Activated CD8-positive, alpha-beta T cell treated with anti-CD3 and anti-CD28 coated beads for 36 hours (primary cell): ENCODE measurements around the gene SSBP3. TPM values are rescaled to one million over a fixed set of nuclear protein-coding genes. Genes with fewer than 3 reads are reported as not detected.
"Not testable (repeated sequence)": the region's sequence is repeated elsewhere in the genome, so short reads cannot be mapped to it uniquely, and the experiment has no call there.

Experiments used
- ATAC-seq: fragments of 200-7000 bp; cut with Tn5 transposase; one replicate; pipeline ENCODE4 v1.10.0; 2021; ENCODE audit warnings: mild to moderate bottlenecking, moderate library complexity
- CTCF ChIA-PET: fragments of 350-600 bp; sonication (Branson Sonifier 250); formaldehyde crosslinking; loops from one replicate; lab custom pipeline; 2021; ENCODE audit warnings: antibody characterized with exemption; lab: Charles Lee
- POLR2A ChIA-PET: fragments of 350-600 bp; sonication (Branson Sonifier 250); formaldehyde crosslinking; loops from one replicate; lab custom pipeline; 2021; ENCODE audit warnings: antibody characterized with exemption; lab: Charles Lee
- DNase-seq: peaks from one replicate; pipeline ENCODE4 v3.0.0-alpha.2; 2020
- H3K27ac Mint-ChIP-seq: one replicate; pipeline ENCODE4 v1.8.0; 2021; ENCODE audit warnings: mild to moderate bottlenecking, mixed read lengths
- H3K27me3 Mint-ChIP-seq: one replicate; pipeline ENCODE4 v1.8.0; 2021; ENCODE audit warnings: mixed read lengths
- H3K36me3 Mint-ChIP-seq: one replicate; pipeline ENCODE4 v1.8.0; 2021; ENCODE audit warnings: low read depth, mixed read lengths
- H3K4me1 Mint-ChIP-seq: one replicate; pipeline ENCODE4 v1.8.0; 2021; ENCODE audit warnings: low read depth, mixed read lengths
- H3K4me3 Mint-ChIP-seq: one replicate; pipeline ENCODE4 v1.8.0; 2021; ENCODE audit warnings: mild to moderate bottlenecking, moderate library complexity, mixed read lengths
- H3K9me3 Mint-ChIP-seq: one replicate; pipeline ENCODE4 v1.8.0; 2021; ENCODE audit warnings: mixed read lengths
- CTCF ChIP-seq: fragments of 200-600 bp; IDR thresholded peaks from one replicate; pipeline ENCODE4 v1.8.0; 2022; ENCODE audit warnings: antibody characterized with exemption, mild to moderate bottlenecking
- intact Hi-C: fragments of 100-400 bp; cut with micrococcal nuclease; formaldehyde crosslinking; loops from one replicate; pipeline ENCODE4 v1.10.0; 2022
- total RNA-seq, 2 experiments: library from RNA; stranded (reverse); gene quantifications; one replicate each; pipeline ENCODE4 v1.2.3, GENCODE V29; 2021

The SSBP3 gene
- total RNA-seq, 2 experiments from 2014 or later: 62.6 to 67.8 TPM

GRCh38 chr1:54234284-54234683 lies 171.9 kb downstream of the SSBP3 start:
- no peaks in the 10 kb centered on the region for H3K27me3 Mint-ChIP-seq
- no peak overlapping the region for H3K27ac Mint-ChIP-seq
- TF ChIP-seq CTCF: no peak
- peaks cover 20% of the 10 kb centered on the region for H3K4me1 Mint-ChIP-seq
- ChIA-PET CTCF (no interaction called here), POLR2A (no interaction called here)
- no peaks in the 10 kb centered on the region for H3K9me3 Mint-ChIP-seq
- no peak overlapping the region for H3K4me3 Mint-ChIP-seq
- ATAC-seq (no peak), DNase-seq (no peak)
- H3K36me3 Mint-ChIP-seq: peaks cover 23% of the 10 kb centered on the region
- intact Hi-C loops: no loop called here

DNA sequence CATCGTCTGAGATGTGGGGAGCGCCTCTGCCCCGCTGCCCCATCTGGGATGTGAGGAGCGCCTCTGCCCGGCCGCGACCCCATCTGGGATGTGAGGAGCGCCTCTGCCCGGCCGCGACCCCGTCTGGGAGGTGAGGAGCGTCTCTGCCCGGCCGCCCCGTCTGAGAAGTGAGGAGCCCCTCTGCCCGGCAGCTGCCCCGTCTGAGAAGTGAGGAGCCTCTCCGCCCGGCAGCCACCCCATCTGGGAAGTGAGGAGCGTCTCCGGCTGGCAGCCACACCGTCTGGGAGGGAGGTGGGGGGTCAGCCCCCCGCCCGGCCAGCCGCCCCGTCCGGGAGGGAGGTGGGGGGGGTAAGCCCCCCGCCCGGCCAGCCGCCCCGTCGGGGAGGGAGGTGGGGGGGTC lies 173.0 kb downstream of the SSBP3 start:
- H3K9me3 Mint-ChIP-seq, H3K27me3 Mint-ChIP-seq, CTCF ChIA-PET, H3K4me3 Mint-ChIP-seq, ATAC-seq, H3K27ac Mint-ChIP-seq, POLR2A ChIA-PET, intact Hi-C loops, DNase-seq: not testable (repeated sequence)
- H3K4me1 Mint-ChIP-seq: peaks cover 24% of the 10 kb centered on the region
- H3K36me3 Mint-ChIP-seq: peaks cover 23% of the 10 kb centered on the region

DNA sequence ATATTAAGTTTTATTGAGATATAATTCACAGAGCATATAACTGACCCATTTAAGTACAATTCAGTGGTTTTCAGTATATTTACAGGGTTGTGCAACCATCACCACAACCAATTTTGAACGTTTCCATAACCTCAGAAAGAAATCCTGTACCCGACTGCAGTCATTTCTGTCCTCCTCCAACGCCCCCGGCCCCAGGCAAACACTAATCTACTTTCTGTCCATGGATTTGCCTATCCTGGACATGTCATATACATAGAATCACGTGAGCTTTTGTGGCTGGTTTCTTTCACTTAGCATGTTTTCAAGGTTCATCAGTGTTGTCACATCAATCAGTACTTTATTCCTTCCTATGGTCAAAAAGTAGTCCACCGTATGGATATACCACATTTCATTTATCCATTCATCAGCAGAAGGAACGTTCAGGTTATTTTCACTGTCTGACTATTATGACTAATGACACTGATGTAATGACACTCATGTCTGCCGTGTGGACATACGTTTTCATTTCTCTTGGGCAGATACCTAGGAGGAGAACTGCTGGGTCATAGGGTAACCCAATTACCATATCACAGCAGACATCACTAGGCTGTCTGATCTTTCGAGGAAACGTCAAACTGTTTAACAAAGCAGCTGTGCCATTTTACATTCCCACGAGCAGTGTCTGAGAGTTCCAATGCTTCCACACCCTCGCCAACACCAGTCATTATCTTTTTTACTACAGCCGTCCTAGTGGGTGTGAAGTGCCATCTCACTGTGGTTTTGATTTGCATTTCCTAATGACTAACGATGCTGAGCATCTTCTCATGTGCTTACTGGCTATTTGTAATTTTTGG lies 175.5 kb downstream of the SSBP3 start:
- ChIA-PET POLR2A (interaction anchor here (1.2 kb wide), 3 partner anchors 8 to 12 kb away, joined by 3 to 4 read pairs (median 4); no protein-coding TSS in a partner anchor), CTCF (no interaction called here)
- Mint-ChIP-seq H3K36me3 (peaks cover 18% of the 10 kb centered on the region), H3K27me3 (no peaks in the 10 kb centered on the region), H3K9me3 (no peaks in the 10 kb centered on the region), H3K4me1 (peaks cover 31% of the 10 kb centered on the region), H3K4me3 (no peak overlapping the region), H3K27ac (peak overlapping the region; percentile 64)
- intact Hi-C loops: no loop called here
- ATAC-seq: peak; percentile 59
- TF ChIP-seq CTCF: no peak
- DNase-seq: peak; percentile 63

DNA sequence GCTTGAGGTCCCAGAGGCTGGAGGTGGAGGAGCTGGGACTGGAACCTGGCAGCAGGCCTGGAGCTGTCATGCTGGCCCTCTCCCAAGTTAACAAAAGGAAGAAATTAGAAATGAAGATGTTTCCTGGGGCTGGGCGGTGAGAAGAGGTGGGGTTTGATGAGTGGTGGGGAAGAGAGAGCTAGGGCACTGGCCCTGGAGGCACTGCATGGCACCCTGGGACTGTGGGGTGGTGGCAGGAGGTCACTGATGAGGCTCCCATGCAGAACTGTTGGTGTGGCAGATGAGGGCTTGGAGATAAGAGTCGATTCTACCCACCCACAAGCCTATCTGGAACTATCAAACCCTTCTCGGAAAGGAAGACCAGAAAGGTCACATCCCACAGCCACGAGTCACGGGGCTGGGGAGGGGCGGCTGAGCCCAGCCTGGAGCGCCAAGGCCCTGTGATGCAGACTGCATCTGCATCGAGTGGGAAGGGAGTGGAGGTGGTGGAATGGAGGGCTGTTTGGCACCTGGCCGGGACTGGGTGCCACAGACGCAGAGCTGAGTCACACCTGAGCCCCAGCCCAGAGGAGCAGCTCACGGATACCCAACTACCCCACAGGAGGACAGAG lies 176.8 kb downstream of the SSBP3 start:
- Mint-ChIP-seq H3K9me3 (no peaks in the 10 kb centered on the region), H3K4me3 (peak overlapping the region; percentile 15), H3K27ac (peak overlapping the region; percentile 69), H3K27me3 (no peaks in the 10 kb centered on the region), H3K36me3 (peaks cover 13% of the 10 kb centered on the region), H3K4me1 (peaks cover 31% of the 10 kb centered on the region)
- ATAC-seq (peak; percentile 58), DNase-seq (peak; percentile 58)
- ChIA-PET POLR2A (interaction anchor here (0.7 to 1.2 kb wide), 6 partner anchors 9 to 128 kb away, joined by 3 to 4 read pairs (median 3); partner anchors contain the start of gene CYB5RL), CTCF (interaction anchor here (1.0 kb wide), 1 partner anchor 174 kb away, joined by 4 read pairs; no protein-coding TSS in a partner anchor)
- intact Hi-C loops: no loop called here
- no peak for TF ChIP-seq CTCF

DNA sequence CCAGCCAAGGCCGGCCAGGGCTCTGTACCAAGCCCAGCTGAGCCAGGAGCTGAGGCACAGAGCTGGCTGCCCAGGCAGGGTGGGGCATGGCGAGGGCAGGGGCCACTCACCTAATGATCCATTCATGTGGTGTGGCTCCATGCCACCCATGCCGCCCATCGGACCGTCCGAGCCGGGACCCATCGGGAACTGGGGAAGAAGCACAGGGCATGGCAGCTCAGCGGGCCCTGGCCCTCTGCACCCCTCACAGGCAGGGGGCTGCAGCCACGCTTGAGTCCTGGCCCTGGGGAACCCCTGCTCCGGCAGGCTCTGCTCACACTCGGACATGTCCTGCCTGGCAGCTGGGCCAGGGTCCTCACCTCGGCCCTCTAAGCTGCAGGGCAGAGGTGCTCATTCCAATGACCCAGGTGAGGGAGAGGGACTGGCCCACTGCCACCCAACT lies 177.5 kb downstream of the SSBP3 start:
- H3K36me3 Mint-ChIP-seq: peaks cover 11% of the 10 kb centered on the region
- H3K27me3 Mint-ChIP-seq: no peaks in the 10 kb centered on the region
- intact Hi-C loops: no loop called here
- no peak for TF ChIP-seq CTCF
- no peak overlapping the region for H3K4me3 Mint-ChIP-seq
- no peak overlapping the region for H3K27ac Mint-ChIP-seq
- H3K9me3 Mint-ChIP-seq: no peaks in the 10 kb centered on the region
- ChIA-PET POLR2A (interaction anchor here (0.9 to 1.2 kb wide), 3 partner anchors 29 to 129 kb away, joined by 3 read pairs; partner anchors contain the start of gene CYB5RL), CTCF (interaction anchor here (1.9 kb wide), 1 partner anchor 261 kb away, joined by 4 read pairs; no protein-coding TSS in a partner anchor)
- DNase-seq: no peak
- no peak for ATAC-seq
- peaks cover 31% of the 10 kb centered on the region for H3K4me1 Mint-ChIP-seq
